Activated T-cell treated with anti-CD3 and anti-CD28 coated beads, Interleukin-2, amount 50 U/mL, for 24 hours (primary cell): ENCODE measurements around the gene PRSS38.
A peak's percentile ranks its signal among the peaks of the same experiment; 100 is the strongest.
"Not testable (repeated sequence)": the region's sequence is repeated elsewhere in the genome, so short reads cannot be mapped to it uniquely, and the experiment has no call there.

Experiments
- DNase-seq: peaks from one replicate; pipeline ENCODE4 v3.0.0-alpha.2; 2020
- H3K27ac Mint-ChIP-seq: 2 replicates; pipeline ENCODE4 v1.8.0; 2020; ENCODE audit warnings: mild to moderate bottlenecking, mixed read lengths
- H3K27me3 Mint-ChIP-seq: 2 replicates; pipeline ENCODE4 v1.8.0; 2020; ENCODE audit warnings: mixed read lengths
- H3K36me3 Mint-ChIP-seq: 2 replicates; pipeline ENCODE4 v1.8.0; 2020; ENCODE audit warnings: low read depth, mixed read lengths
- H3K4me1 Mint-ChIP-seq: 2 replicates; pipeline ENCODE4 v1.8.0; 2020; ENCODE audit warnings: low read depth, mixed read lengths
- H3K4me3 Mint-ChIP-seq: 2 replicates; pipeline ENCODE4 v1.8.0; 2020; ENCODE audit warnings: mild to moderate bottlenecking, moderate library complexity, mixed read lengths
- H3K9me3 Mint-ChIP-seq: 2 replicates; pipeline ENCODE4 v1.8.0; 2020; ENCODE audit warnings: mixed read lengths

PRSS38 gene

DNA sequence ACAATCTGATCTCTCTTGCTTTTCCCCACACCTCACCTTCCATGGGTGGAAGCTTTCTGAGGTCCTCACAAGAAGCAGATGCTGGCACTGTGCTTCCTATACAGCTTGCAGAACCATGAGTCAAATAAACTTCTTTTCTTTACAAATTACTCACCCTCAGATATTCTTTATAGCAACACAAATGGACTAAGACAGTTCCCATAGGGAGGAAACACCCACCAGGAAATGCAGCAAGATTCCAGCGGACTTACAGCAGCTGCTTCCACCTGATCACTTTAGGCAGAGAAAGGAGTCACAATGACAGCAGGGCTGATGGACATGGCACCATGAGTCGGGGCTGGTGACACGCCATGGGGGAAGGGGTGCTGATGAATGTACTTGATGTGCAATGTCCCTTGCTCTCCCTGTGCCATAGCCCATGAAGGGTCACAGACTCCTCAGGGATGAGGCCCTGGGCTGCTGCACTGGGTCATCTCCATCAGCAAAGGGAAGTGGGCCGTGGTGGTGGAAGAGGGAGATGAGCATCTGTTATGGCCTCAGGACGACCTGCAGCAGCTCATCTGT is 53.9 kb downstream of the PRSS38 start:
- peak; percentile 27 for DNase-seq
- no peaks in the 10 kb centered on the region for H3K36me3 Mint-ChIP-seq
- peaks cover 8% of the 10 kb centered on the region for H3K9me3 Mint-ChIP-seq
- peaks cover 30% of the 10 kb centered on the region for H3K4me1 Mint-ChIP-seq
- no peak overlapping the region for H3K4me3 Mint-ChIP-seq
- H3K27me3 Mint-ChIP-seq: no peaks in the 10 kb centered on the region
- H3K27ac Mint-ChIP-seq: no peak overlapping the region

DNA sequence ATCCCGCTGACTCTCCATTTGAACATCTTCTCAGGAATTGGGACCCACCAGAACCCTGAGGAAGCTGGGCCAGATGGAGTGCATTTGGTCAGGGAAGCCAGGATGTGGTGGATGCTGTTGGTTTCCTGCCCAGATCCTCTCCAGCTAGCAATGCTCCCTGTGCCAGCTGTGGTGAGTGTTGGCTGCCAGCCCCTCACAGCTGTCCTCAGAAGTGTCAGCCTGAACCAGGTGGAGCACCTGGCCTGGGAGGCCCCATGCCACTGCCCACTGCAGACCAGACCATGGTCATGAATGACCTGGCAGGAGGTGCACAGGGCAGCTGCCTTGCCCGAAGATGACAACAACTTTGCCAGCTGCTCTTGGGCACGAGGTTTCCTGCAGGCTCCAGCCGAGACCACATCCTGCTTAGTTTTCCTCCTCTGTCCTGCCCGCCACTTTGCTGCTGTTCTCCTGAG is 54.4 kb downstream of the PRSS38 start:
- Mint-ChIP-seq H3K9me3 (peaks cover 2% of the 10 kb centered on the region), H3K4me3 (no peak overlapping the region), H3K27ac (peak overlapping the region; percentile 6), H3K36me3 (no peaks in the 10 kb centered on the region), H3K4me1 (peaks cover 30% of the 10 kb centered on the region), H3K27me3 (no peaks in the 10 kb centered on the region)
- DNase-seq: peak; percentile 37

DNA sequence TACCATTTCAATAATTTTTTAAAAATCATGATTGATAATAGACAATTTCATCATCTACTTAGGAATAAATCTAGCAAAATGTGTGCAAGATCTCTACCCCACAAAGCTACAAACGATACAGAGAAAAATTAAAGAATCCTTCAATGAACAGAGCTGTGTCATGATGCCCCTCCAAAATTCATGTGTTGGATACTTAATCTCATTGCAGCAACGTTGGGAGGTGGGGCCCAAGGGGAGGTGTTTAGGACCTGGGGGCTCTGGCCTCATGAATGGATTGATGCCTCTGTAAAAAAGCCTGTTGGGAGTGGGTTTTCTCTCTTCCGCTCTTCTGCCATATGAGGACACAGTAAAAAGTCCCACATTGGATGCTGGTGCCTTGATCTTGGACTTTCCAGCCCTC is 54.9 kb downstream of the PRSS38 start:
- Mint-ChIP-seq H3K9me3 (no peaks in the 10 kb centered on the region), H3K27ac (no peak overlapping the region), H3K4me1 (peaks cover 30% of the 10 kb centered on the region), H3K36me3 (no peaks in the 10 kb centered on the region), H3K27me3 (no peaks in the 10 kb centered on the region), H3K4me3 (no peak overlapping the region)
- DNase-seq: no peak

DNA sequence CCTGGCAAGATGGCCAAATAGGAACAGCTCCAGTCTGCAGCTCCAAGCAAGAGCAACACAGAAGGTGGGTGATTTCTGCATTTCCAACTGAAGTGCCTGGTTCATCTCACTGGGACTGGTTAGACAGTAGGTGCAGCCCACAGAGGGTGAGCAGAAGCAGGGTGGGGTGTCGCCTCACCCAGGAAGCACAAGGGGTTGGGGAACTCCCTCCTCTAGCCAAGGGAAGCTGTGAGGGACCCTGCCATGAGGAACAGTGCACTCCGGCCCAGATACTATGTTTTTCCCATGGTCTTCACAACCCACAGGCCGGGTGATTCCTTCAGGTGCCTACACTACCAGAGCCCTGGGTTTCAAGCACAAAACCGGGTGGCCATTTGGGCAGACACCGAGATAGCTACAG is 56.4 kb downstream of the PRSS38 start:
- H3K9me3 Mint-ChIP-seq, H3K4me3 Mint-ChIP-seq, H3K27me3 Mint-ChIP-seq, H3K36me3 Mint-ChIP-seq, H3K27ac Mint-ChIP-seq: not testable (repeated sequence)
- peak; percentile 24 for DNase-seq
- H3K4me1 Mint-ChIP-seq: peaks cover 30% of the 10 kb centered on the region

DNA sequence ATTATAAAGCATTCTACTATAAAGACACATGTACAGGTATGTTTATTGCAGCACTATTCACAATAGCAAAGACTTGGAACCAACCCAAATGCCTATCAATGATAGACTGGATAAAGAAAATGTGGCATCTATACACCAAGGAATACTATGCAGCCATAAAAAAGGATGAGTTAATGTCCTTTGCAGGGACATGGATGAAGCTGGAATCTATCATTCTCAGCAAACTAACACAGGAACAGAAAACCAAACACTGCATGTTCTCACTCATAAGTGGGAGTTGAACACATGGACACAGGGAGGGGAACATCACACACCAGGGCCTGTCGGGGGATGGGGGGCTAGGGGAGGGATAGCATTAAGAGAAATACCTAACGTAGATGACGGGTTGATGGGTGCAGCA is 62.3 kb downstream of the PRSS38 start:
- not testable (repeated sequence) for DNase-seq, H3K27me3 Mint-ChIP-seq, H3K27ac Mint-ChIP-seq, H3K4me3 Mint-ChIP-seq, H3K4me1 Mint-ChIP-seq, H3K36me3 Mint-ChIP-seq, H3K9me3 Mint-ChIP-seq

DNA sequence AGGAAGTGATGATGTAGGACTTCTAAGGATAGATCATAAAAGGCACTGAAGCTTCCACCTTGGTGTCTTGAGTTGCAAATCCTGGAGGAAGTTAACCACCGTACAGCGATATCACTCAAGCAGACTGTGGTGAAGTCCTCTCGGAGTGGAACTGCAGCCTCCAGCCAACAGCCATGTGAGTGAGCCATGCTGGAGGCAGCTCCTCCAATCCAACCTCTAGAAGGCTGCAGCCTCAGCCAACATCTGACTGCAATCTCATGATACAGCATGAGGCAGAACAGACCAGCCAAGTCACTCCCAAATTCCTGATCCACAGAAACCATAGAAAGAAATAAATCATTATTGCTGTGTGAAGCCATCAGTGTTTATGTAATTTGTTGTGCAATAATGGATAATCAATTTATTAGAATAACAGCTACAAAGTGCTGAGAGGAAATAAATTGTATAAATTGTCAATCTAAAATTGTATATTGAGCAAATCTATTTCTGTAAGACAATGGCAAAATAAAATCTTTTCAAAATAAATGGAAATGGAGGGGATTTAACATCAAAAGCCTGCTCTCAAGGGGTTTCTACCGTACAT is 65.0 kb downstream of the PRSS38 start:
- Mint-ChIP-seq H3K9me3 (no peaks in the 10 kb centered on the region), H3K4me3 (no peak overlapping the region), H3K36me3 (no peaks in the 10 kb centered on the region), H3K4me1 (peaks cover 10% of the 10 kb centered on the region), H3K27ac (no peak overlapping the region), H3K27me3 (no peaks in the 10 kb centered on the region)
- DNase-seq: no peak

DNA sequence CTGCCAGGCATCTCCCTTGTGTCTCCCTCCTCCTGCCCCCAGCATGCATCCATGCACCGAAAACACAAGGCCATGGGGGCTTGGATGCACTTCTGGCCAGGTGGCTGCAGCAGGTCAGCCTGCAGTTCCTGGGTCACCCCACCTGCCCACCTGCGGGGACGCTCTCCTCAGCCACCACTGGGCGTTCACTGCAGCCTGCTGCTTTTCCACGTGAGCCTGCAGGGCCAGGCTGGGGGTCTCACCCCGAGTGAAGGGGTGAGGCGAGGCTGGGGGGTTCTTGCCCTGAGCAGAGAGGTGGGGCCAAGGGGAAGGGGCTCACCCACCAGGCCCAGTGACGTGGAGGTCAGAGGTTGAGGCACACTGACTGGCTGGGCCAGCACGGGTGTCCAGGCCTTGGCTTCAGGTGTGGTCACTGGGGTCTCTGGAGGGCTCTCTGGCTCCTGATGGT is 67.6 kb downstream of the PRSS38 start:
- Mint-ChIP-seq H3K36me3 (no peaks in the 10 kb centered on the region), H3K4me3 (no peak overlapping the region), H3K27ac (no peak overlapping the region), H3K4me1 (peaks cover 25% of the 10 kb centered on the region), H3K27me3 (no peaks in the 10 kb centered on the region), H3K9me3 (no peaks in the 10 kb centered on the region)
- peak; percentile 25 for DNase-seq

DNA sequence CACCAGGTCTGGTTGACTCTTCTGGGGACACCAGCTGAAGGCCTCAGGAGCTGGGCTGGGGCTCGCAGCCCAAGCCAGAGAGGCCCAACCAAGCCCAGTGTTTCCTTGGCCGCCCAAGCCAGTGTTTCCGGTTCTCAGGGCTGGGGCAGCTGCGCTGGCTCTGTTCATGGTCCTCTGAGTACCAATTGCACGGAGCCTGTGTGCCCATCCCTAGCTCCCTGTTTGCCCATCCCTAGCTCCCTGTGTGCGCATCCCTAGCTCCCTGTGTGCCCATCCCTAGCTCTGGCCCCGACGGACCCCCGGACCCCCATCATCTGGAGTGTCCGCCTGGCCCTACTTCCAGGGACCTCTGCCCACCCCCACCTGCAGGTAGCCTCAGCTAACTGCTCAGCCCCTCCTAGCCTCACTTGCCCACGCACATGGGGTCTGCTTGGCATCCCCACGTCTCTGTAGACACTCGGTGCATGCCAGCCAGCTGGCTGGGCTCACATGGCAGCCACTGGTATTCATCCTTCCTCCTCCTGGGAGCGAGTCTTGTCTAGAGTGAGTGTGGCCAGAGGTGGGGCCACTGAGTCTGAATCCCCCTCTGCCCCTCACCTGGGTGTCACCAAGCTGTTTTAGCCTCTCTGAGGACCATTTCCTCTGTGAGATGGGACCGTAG is 68.3 kb downstream of the PRSS38 start:
- no peaks in the 10 kb centered on the region for H3K36me3 Mint-ChIP-seq
- H3K27ac Mint-ChIP-seq: no peak overlapping the region
- H3K27me3 Mint-ChIP-seq: no peaks in the 10 kb centered on the region
- peak; percentile 28 for DNase-seq
- no peaks in the 10 kb centered on the region for H3K9me3 Mint-ChIP-seq
- no peak overlapping the region for H3K4me3 Mint-ChIP-seq
- peaks cover 25% of the 10 kb centered on the region for H3K4me1 Mint-ChIP-seq

DNA sequence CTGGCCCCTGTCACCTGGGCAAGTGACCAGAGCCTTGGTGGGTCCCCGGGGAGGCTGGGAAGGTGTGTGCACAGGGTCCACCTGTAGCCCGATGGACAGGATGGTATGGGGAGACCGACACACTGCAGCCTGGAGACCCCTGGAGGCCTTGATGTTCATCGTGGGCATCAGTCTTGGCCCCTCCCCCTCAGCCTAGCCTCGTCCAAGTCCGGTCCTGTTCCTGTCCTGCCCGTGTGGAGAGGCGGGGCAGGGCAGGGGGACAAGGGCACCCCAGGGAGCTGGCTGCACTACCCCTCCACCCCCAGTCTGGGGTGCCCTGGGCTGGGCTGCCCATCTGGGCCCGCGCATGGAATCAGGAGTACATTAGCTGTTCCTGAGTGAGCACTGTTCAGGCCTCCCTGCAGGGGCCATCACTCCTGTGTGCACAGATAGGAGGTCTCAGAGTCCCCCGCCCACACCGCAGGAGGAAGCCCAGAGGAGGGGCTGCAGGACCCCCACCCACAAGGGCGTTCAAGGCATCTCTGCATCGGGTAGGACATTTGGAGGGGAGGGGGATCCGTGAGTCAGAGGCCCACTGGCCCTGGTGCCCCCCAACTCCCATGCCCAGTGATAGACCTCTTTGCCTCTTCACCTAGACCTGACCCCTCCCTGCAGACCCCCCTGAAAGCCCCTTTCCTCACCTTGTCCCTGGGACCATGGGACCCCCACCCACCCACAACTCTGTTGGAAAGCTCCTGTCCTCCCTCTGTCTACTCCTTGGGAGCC is 69.1 kb downstream of the PRSS38 start:
- Mint-ChIP-seq H3K4me3 (no peak overlapping the region), H3K36me3 (no peaks in the 10 kb centered on the region), H3K27me3 (no peaks in the 10 kb centered on the region), H3K9me3 (no peaks in the 10 kb centered on the region), H3K4me1 (peaks cover 25% of the 10 kb centered on the region), H3K27ac (no peak overlapping the region)
- peak; percentile 25 for DNase-seq

DNA sequence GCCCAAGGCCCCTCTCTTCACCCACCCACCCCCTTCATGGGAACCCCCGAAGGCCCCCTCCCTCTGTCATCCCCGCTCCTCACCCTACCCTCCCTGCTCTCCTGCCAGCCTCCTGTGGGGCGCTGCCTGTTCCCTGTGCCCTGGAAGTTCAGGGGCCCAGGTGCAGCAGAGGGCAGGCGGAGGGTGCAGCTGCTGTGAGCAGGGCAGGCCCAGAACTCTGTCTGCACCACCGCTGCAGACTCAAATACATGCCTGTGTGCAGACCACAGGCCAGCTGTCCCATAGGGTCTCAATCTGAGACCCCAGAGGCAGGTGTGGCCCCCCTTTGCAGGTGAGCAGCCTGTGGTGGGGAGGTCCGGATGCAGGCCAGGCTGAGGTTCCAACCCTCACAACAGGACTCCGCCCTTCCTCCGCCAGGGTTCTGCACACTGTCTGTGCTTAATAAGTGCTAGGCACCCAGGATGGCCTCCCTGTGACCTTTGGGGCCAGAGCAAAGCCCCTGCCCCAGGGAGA is 69.7 kb downstream of the PRSS38 start:
- H3K27ac Mint-ChIP-seq: peak overlapping the region; percentile 59
- no peaks in the 10 kb centered on the region for H3K9me3 Mint-ChIP-seq
- H3K4me3 Mint-ChIP-seq: peak overlapping the region; percentile 10
- H3K27me3 Mint-ChIP-seq: no peaks in the 10 kb centered on the region
- H3K4me1 Mint-ChIP-seq: peaks cover 25% of the 10 kb centered on the region
- peak; percentile 63 for DNase-seq
- no peaks in the 10 kb centered on the region for H3K36me3 Mint-ChIP-seq

DNA sequence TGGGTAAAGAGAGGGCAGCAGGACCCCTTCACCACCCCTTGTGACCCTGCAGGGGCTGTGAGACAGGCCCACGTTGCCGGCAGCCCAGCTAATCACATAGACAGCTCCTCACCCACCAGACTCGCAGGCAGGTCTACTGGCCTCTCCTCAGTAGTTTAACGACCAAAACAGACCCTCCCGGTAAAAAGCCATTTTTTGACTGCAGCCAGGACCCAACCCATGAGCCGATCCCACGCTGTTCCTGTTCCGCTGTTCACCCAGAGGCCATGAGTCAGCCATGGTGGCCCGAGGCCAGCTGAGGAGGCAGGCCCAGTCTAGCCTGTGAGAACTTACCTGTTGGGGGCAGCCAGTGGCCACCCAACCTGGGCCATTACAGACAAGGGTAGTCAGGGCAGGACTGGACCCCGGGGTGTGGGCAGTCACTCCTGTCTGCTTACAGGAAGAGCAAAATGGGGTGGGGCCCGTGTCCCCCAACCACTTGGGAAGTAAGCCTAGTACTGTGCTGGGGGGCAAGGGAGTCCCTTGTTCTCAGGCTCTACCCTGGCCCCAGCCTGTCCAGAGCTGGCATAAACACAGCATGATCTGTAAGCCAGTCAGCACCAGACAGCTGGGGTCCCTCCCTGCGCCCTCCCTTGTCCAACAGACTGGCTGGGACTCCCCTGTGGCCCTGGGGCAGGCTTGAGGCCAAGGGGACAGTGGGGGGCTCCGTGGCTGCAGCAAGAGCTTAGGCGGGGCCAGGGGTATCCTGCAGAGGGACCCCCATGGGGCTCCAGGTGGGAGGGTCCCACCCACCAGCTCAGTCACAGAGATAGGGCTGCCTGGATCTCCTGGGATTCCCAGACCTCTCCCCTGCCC is 70.4 kb downstream of the PRSS38 start:
- Mint-ChIP-seq H3K36me3 (no peaks in the 10 kb centered on the region), H3K27ac (peak overlapping the region; percentile 59), H3K9me3 (no peaks in the 10 kb centered on the region), H3K4me1 (peaks cover 25% of the 10 kb centered on the region), H3K27me3 (no peaks in the 10 kb centered on the region), H3K4me3 (peak overlapping the region; percentile 10)
- DNase-seq: peak; percentile 38

DNA sequence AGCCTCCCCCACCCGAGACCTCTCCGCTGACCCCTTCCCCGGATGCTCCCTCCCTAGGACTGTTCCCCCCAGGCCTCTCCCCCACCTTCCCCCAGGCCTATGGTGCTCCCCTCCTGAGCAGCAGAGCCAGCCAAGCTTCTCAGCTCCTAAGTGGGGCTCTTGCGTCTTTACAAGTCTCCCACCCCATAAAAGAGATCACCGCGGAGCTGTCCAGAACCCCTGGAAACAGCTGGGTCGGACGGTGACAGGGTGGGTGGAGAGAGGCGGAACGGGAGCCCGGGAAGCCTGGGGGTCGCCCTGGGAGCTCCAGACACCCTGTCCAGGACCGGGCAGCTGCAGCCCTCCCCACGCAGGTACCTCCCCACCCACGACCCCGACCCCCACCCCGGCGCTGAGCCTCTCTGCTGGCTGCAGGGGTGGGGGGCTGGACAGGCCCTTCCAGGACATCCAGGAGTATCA is 71.1 kb downstream of the PRSS38 start:
- Mint-ChIP-seq H3K9me3 (no peaks in the 10 kb centered on the region), H3K27ac (no peak overlapping the region), H3K4me1 (peaks cover 25% of the 10 kb centered on the region), H3K4me3 (no peak overlapping the region), H3K27me3 (no peaks in the 10 kb centered on the region), H3K36me3 (no peaks in the 10 kb centered on the region)
- DNase-seq: no peak

DNA sequence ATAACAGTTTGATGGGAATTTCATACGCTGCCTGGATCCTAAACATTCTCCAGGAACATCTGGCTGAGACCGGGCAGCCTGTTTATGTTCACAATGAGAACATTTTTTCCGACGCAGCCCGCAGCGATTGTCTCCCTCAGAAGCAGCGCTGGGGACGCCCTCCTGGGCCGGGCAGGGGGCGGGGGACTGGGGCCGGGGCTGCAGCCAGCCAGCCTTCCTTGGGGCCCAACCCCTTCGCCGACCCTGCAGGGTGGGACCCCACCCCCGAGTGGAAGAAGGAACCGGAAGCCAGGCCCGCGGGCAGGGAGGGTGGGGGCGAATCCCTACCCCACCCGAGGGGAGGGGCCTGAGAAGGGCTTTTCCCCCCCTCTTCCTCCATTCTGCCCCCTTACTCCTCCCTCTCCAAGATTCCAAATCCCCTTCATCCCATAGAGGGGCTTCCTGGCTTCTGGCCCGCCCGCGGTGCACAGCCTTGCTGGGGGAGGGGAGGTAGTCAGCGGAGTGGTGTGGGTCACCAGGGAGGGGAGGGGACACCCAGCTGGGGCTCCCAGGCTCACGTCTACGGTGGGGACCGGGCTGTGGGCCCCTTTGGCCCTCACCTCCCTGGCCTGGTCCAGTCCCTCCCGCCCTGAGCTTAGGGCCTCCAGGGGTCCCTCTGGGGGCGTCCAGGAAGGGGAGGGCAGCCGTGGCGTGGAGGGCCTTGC is 71.7 kb downstream of the PRSS38 start:
- no peak overlapping the region for H3K27ac Mint-ChIP-seq
- H3K4me1 Mint-ChIP-seq: peaks cover 25% of the 10 kb centered on the region
- H3K9me3 Mint-ChIP-seq: no peaks in the 10 kb centered on the region
- DNase-seq: peak; percentile 57
- H3K4me3 Mint-ChIP-seq: no peak overlapping the region
- H3K36me3 Mint-ChIP-seq: no peaks in the 10 kb centered on the region
- no peaks in the 10 kb centered on the region for H3K27me3 Mint-ChIP-seq
